Hematopoietic multipotent progenitor cell treated with erythropoietin and hydrocortisone succinate and interleukin-3 and kit ligand, for 17 days (in vitro differentiated cells): ENCODE results near the gene TPCN1.

Experiments used
- DNase-seq: peaks from one replicate; pipeline ENCODE4 v3.0.0-alpha.2; 2015; ENCODE audit warnings: low spot score

The TPCN1 gene

GRCh38 chr12:113306382-113306781, 85.1 kb downstream of the TPCN1 start:
- no peak for DNase-seq

- DNase-seq, result no peak
Observed at GRCh38 chr12:113310489-113310888, 89.2 kb downstream of the TPCN1 start.

DNA sequence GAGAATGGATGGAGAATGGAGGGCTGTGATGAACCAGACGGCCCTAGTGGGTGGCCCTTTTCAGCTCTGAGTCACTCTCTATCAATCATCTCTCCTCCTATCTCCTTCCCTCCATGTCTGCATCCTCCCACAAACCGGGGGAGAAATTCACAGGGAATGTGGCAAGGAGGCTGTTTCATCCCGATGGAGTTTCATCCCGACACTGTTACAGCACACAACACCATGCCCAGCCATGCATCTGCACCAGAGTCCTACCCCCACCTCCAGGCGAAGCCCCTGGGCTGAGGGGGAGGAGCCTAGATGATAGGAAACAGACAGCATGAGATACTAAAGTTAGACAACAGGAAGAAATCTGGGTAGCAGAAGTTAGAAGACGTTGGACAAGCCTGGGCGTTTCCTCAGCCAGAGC, 92.9 kb downstream of the TPCN1 start:
- no peak for DNase-seq

DNA sequence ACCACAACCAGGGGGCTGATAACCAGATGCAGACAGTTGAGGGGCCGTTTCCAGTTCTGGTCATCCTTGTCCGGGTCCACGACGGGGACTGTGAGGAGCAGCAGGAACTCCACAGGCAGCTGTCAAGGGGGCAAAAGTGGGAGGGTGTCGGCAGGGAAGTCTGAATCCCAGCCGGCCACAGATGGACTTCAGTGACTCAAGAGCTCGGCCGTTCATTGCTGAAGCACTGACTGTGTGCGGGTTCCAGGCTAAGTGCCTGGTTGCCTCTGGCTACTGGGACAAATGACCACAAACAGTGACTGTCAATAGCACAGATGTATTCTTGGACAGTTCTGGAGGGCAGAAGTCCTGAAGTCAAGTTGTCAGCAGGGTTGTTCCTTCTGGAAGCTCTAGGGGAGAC, 94.1 kb downstream of the TPCN1 start:
- no peak for DNase-seq

- no peak for DNase-seq
Observed at GRCh38 chr12:113316155-113316554, 94.9 kb downstream of the TPCN1 start.

- DNase-seq, result no peak
Observed at GRCh38 chr12:113317122-113317521, 95.9 kb downstream of the TPCN1 start.

DNA sequence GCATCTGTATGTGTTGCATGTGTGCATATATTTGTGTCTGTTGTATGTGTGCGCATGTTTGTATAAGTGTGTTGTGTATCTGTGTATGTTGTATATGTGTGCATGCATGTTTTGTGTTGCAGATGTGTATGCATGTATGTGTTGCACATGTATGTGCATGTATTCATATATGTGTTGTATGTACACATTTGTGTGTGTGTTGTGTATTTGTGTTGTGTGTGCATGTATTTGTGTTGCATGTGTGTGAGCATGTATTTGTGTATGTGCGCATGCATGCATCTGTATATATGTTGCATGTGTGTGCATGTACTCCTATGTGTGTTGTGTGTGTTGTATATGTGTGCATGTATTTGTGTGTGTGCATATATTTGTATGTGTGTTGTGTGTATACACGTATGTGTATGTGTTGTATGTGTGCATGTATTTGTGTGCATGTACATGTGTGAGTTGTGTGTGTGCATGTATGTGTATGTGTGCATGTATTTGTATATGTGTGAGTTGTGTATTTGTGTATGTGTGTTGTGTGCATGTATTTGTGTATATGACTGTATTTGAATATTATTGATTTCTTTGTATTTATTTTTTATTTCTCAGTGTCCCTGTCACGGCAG, 96.9 kb downstream of the TPCN1 start:
- no peak for DNase-seq

DNA sequence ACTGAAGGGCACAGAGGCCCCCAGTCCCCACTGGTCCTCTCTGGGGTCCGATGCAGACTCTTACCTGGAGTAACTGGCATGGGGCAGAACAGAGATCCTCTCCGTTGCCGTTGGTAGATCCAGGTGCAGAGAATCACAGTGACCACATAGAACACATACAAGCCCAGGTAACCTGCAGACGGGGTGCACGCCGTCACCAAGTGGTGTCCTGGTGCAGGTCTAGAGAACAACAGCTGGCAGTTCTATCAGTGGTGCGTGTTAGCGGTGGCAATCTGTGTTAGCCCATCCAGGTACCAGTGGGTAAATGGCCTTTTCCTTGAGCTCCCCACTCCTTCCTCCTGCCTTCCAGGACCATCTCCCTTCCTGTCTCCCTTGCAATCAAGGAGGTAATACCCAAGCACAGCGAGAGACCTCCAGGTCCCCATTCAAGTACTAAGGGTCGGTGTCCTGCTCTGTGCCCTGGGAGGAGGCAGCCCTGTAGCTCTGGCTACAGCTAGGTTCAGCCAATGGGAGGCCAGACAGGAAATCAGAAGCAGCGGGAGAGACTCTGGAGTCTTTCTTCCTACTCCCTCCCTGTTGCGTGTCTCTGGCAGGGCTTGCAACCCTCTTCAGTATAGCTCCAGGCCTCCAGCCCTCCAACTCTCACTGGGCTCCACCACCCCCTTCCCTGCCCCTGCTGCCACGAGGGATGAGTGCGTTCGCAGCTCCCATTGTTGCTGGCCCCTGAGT, 97.8 kb downstream of the TPCN1 start:
- DNase-seq, result no peak

- DNase-seq, result no peak
Observed at GRCh38 chr12:113320401-113320800, 99.1 kb downstream of the TPCN1 start.

DNA sequence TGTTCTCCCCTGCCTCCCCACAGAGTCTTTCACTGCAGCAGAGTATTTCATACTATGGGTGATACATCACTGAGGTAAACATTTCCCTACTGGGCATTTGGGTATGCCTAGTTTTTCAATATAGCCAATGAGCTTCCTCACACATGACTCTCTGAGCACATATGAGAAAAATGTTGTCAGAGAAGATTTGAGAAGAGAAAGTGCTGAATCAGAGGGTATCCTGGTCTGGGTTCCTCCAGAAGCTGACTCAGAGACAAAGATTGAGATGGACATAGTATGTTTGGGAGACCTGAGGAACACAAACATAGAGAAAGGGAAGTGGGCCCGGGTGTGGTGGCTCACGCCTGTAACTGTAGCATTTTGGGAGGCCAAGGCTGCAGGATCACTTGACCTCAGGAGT, 101.1 kb downstream of the TPCN1 start:
- DNase-seq, result no peak

GRCh38 chr12:113325916-113326315, 104.7 kb downstream of the TPCN1 start:
- DNase-seq, result no peak

- no peak for DNase-seq
Observed at GRCh38 chr12:113326775-113327395, 105.6 kb downstream of the TPCN1 start.

- DNase-seq, result no peak
Observed at GRCh38 chr12:113328368-113328889, 107.2 kb downstream of the TPCN1 start.

GRCh38 chr12:113329022-113329790, 107.9 kb downstream of the TPCN1 start:
- DNase-seq, result no peak

DNA sequence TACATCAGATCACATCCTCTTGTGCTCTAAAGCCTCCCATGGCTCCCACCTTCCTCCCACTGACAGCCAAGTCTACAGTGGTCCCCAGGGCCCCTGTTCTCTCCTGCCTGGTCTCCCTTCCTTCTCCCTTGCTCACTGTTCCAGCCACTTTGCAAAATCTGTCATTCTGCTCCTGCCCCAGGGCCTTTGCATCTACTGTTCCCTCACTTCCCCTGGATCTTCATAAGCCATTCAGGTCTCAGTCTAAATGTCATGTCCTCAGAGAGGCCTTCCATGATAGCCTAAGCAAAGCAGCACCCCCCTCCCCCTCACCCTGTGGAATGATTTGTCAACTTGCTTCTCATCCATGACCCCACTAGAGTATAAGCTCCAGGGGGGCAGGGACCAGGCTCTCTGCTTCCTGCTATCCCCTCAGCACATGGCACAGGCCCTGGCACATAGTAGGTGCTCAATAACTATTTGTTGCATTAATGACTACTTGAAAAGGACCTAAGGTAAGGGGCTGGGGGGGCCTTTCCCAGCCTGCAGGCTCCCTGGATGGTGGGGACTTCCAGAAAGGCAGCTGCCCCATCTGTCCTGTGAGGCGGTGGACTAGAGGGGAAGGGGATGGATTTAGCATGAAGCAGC, 108.6 kb downstream of the TPCN1 start:
- no peak for DNase-seq

DNA sequence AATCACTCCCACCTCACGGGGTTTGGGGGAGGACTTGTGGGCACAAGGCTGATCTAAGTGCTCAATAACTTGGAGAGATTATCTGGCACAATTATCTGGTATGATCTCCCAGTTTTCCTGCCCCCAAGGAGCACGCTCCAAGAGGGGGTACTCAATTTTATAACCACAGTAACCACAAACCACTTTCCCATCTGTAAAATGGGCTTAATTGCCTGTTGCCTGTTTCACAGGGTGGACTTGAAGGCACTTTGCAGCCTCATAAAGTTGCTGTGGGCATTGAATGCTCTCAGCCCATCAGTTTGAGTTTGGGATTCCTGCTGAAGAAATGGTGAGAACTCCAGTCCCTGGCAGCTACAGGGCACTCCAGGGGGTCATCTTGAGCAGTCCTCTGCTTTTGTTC, 109.2 kb downstream of the TPCN1 start:
- DNase-seq, result no peak

DNA sequence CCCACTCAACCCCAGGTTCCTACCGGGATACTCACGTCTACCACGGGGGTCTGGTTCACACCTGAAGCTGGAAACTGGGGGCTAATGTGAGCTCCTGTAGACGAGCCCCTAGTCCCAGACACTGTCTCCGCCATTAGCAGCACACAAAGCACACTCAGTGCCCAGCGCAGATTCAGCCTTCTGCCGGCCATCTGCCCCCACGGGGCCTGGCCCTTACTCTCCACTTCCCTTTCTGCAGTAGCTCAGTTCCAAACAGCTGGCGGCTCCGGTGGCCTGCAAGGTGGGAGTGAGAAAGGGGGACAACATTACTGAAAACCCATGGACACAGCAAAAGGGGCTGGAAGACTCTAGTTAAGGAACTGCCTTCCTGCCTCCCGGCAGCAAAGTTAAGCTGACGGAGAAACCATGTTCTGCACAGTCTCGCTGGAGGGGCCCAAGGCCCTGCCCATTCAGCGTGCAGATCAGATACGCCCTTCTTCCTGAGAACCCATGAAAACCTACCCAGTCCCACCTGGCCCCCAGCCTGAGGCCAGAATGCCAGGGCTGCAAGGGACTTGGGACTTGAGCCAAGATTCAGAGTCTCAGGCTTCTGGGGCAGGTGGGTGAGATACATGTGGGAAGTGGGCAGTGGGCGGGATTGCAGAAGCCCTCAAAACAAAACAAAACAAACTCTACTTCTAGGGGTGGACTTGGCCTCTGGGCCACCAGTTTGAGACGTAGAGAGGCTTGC, 111.6 kb downstream of the TPCN1 start:
- no peak for DNase-seq

DNA sequence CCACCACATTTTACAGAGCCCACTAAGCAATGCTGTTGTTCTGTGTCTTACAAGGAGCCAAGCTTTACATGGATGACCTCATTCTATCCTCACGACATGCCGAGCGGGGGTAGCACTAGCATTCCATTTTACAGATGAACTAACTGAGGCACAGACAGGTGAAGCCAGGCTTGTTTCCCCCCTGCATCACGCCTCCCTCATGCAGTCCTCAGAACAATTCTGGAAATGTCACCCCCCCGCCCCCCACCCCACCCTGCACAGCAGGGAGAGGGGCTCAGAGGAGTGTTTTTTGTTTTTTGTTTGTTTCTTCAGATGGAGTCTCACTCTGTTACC, 112.1 kb downstream of the TPCN1 start:
- no peak for DNase-seq

- DNase-seq, result peak; percentile 35
Observed at GRCh38 chr12:113333877-113334785, 112.9 kb downstream of the TPCN1 start.

DNA sequence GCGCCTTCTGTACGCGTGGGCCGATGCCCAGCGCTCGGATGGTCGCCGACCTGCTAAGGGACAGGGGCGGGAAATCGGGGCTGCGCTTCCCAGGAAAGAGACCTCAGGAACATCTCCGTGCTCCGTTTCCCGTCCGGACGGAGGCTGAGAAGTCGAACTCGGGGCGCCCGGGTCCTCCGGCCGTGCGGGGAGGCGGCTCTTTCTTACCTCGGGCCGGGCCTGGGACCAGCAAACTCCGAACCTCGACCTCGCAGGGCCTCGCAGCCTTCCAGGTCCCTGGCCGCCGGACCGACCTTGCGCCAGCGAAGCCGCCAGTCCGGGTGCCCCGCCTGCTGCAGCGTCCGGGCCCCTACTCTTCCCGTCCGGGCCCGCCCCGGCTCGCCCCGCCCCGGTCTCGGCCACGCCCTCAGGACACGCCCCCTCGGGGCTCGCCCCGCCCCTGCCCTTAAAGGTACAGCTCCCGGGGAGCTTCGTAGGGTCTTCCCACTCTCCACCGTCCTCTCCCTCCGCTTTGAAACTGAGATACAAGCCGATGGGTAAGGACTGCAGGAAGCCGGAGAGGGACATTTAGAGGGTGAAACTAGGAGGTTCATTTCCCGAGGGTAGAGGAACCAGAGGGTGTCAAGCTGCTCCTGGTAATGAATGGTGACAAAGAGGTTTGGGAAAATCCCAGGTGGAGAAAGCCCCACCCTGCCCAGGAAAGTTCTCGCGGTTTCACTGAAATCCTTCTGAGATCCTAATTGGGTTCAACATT, 113.7 kb downstream of the TPCN1 start, which contains the start of gene SLC8B1:
Gene SLC8B1 (minus strand): TSS at position 324 of the 754 bp plus-strand sequence. CDS start 2,231 bp downstream, outside the sequence.
- peak; percentile 86 for DNase-seq
